Suppressor macrophage treated with lipopolysaccharide for 4 hours (primary cell): Measurements from ENCODE around the gene RASAL1.

Source experiments
- DNase-seq: peaks from one replicate; pipeline ENCODE4 v3.0.0-alpha.2; 2020

RASAL1 gene, protein sequence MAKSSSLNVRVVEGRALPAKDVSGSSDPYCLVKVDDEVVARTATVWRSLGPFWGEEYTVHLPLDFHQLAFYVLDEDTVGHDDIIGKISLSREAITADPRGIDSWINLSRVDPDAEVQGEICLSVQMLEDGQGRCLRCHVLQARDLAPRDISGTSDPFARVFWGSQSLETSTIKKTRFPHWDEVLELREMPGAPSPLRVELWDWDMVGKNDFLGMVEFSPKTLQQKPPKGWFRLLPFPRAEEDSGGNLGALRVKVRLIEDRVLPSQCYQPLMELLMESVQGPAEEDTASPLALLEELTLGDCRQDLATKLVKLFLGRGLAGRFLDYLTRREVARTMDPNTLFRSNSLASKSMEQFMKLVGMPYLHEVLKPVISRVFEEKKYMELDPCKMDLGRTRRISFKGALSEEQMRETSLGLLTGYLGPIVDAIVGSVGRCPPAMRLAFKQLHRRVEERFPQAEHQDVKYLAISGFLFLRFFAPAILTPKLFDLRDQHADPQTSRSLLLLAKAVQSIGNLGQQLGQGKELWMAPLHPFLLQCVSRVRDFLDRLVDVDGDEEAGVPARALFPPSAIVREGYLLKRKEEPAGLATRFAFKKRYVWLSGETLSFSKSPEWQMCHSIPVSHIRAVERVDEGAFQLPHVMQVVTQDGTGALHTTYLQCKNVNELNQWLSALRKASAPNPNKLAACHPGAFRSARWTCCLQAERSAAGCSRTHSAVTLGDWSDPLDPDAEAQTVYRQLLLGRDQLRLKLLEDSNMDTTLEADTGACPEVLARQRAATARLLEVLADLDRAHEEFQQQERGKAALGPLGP

DNA sequence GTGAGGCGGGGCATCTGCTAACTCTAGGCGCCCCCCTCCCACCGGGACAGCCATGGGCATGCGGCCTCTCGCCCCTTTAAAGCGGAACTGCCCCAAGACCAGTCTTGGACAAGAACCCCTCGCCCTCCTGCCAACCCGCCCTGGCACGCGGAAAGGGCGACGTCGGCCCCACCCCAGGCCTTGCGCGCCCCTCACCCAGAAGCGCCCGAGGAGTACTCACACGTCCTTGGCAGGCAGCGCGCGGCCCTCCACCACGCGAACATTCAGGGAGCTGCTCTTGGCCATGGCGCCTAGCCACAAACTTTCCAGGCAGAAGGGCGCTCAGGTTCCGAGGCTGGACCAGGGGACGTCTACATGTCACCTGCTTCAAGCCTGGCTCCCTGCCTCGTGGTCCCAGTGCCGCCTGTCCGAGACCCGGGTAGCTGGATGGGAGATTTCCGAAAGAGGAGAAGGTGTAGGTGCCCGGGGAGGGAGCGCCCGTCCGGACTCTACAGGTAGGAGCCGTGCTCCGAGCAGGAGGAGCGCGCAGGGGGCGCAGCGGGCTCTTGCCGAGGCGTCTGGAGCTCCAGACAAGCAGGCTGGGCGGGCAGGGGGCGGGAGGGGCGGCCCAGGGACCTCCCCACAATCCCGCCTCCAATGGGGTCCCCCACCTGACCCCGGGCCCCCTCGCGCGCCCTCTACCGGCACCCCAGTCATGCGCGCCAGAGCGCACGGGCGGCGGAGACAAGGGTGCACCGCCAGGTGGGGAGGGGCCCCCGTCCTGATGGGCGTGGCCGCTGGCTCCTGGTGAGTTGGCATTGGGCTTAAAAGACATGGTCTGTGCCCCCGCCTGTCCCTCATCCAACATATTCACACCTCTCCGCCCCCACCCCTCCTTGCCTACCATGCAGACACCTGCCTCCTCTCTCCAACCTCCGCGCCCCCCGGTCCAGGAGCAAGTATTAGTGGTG, at the start of gene RASAL1:
RASAL1 (minus strand) TSS at position 584 of the 950 bp plus-strand sequence; CDS start at position 285, 299 bp downstream.
- DNase-seq = peak; percentile 37

DNA sequence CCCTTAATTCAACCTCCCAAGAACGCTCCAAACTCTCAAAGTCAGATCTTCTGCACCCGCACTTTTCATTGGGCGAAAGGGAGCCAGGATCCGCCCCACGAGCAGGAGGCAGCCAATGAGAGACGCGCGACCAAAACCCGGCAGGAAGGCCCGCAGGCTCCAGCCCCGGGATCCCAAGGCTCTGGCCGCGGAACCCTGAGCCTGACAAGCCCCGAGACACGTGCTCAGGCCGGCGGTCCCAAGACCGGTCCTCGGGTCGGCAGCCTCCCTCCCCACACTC, 49.3 kb upstream of the RASAL1 start:
- peak; percentile 92 for DNase-seq

DNA sequence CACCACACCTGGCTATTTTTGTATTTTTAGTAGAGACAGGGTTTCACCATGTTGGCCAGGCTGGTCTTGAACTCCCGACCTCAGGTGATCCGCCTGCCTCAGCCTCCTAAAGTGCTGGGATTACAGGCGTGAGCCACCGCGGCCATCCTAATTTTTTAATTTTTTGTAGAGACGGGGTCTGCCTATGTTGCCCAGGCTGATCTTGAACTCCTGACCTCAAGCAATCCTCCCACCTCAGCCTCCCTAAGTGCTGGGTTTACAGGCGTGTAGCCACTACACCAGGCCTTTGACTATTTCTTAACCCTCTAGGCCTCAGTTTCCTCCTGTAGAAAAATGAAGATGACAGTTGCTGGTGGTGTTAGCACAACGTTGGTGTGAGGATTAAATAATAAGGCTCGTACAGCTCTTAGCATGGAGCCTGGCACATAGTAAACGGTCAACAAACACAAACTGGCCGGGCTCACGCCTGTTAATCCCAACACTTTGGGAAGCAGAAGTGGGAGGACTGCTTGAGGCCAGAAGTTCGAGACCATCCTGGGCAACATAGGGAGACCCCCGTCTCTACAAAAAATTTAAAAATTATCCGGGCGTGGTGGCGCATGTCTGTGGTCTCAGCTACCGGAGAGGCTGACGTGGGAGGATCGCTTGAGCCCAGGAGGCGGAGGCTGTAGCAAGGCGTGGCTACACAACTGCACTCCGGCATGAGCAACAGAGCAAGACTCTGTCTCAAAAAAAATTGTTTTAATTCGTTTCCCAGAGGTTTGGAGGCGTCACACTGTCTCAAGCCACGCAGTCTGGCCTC, 48.7 kb upstream of the RASAL1 start:
- DNase-seq = no peak

DNA sequence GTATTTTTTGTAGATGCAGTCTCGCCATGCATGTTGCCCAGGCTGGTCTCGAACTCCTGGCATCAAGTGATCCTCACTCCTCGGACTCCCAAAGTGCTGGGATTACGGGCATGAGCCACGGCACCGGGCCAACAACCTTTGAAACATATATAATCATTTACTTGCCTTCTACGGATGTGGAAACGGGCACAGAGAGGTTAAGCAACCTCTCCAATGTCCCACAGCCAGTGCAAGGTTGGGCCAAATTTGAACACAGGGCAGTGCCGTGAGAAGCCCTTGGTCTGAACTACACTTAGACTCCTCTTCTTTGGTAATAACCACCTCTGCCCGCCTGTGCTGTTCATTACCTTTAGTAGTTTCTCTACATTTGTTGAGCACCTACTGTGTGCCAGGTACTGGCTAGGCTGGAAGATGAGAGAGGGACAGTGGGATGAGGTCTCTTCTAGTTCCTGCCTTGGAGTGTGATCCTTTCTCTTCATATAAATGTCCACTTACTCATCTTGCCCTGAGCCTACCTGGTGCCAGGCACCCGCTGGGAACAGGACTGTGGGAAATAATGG, 47.5 kb upstream of the RASAL1 start:
- no peak for DNase-seq

DNA sequence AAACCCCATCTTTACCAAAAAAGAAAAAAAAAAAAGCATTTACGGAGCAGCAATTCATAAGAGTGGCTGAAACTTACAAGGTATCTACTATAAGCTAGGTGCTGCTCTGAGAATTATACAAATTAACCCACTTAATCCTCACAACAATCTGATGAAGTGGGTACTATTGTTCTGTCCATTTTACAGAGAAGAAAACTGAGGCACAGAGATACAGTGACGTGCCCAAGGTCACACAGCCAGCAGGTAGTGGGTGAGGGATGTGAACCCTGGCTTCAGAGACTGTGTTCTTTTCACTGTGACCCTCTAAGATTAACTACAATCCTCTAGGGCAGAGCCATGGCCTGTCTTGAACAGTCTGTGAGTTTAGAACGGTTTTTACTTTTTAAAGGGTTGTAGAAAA, 46.4 kb upstream of the RASAL1 start:
- no peak for DNase-seq

DNA sequence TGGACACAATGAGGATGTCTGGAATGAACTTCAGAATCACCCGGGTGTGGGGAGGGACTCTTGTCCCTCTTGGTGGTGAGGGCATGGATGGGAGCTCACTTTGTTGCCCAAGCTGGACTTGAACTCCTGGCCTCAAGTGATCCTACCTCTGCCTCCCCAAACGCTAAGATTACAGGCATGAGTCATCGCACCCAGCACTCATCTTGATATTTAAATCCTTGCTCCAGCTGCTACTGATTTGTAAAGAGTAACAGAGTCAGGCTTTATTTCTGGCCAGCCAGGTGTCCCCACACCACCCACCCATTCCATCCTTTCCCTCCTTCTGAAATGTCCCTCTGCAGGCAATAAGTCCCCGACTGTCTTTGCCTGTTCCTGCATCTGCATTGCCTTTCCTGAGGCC, 44.8 kb upstream of the RASAL1 start:
- DNase-seq = no peak

DNA sequence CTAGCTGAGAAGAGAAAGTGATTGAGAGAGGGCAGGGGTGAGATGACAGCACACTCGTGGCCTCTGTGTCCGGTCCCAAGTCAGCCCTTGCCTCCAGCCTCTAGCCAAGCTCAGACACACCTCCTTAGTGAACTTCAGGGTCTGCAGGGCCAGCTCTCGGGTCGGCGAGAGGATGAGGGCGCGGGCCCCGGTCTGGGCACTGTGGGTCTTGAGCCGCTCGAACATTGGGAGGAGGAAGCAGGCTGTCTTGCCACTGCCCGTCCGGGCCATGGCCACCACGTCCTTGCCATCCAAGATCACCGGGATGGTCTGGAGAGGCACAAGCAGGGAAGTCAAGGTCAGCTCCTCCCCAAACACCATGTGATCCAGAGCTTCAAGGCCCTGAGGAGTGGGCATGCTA, 43.5 kb upstream of the RASAL1 start:
- no peak for DNase-seq

DNA sequence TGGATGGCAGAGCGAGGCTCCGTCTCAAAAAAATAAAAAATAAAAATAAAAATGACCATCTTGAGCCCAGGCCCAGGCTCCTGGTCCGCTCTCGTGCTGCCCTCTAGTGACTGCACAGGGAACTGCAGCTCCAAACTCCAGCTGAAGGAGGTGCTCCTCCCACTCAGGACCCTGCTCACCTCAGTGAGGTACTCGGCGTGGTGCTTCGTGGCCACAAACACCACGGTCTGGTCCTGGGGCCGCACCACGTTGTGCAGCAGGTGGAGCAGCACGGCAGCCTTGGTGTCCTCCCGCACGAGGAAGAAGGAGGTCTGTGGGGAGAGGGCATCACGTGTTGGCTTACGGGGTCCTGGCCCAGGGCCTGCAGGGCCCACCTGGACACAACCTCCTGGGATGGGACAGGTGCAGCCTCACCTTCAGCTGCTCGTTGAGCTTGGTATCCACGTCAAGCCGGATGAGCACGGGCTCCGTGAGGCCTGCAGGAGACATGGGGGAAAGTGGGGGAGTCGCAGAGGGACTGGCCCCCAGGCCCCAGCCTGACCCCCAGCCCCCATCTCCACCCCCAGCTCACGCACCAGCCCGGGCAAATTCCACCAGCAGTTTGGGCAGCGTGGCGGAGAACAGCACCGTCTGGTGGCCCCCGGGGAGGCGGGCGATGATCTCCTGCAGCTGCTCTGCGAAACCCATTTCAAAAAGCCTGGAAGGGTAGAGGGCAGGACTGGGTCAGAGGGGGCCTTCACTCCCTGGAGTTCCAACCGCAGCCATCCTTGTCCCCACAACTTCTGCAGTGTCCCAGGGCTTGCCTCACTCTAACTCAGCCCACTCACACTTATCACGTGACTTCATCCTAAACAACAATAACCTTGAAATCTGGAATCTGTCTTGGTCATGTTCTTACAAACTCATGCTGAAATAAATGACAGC, 39.2 kb upstream of the RASAL1 start:
- DNase-seq = peak; percentile 75

DNA sequence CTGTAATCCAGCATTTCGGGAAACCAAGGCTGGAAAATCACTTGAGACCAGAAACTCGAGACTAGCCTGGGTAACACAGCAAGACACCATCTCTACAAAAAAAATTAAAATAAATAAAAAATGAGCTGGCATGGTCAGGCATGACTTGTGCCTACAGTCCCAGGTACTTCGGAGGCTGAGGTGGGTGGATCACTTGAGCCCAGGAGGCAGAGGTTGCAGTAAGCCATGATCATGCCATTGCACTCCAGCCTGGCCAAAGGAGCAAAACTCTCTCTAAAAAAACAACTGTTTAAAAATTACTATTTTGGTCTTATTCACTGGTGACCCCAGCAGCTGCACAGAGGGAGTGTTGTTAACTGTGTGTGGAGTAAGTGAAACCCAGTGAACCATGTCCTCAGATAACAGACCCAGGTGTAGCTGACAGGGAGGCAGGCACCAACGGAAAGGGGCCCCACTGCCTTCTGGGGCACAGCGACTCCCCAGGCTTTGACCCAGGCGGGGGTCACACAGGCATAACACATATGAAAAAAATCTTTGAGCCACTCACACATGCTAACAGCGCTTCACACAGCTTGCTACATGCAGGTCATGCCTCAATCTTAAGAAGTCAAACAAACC, 37.6 kb upstream of the RASAL1 start:
- no peak for DNase-seq

DNA sequence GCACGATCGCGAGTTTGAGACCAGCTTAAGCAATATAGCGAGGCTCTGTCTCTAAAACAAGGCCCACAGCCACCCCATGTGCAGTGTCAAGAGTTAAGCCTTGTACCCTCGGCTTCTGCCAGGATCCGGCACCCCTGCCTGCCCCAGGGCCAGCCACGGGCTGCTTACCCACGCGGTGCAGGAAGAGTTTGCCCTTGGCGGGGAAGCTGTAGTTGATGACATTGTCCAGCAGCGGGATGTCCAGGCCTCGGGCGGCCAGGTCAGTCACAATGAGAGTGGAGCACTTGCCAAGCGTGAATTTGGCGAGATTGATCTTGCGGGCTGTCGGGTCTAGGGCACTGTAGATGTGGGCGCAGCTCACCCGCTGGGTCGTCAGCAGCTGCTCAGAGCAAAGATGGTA, 36.6 kb upstream of the RASAL1 start:
- no peak for DNase-seq

DNA sequence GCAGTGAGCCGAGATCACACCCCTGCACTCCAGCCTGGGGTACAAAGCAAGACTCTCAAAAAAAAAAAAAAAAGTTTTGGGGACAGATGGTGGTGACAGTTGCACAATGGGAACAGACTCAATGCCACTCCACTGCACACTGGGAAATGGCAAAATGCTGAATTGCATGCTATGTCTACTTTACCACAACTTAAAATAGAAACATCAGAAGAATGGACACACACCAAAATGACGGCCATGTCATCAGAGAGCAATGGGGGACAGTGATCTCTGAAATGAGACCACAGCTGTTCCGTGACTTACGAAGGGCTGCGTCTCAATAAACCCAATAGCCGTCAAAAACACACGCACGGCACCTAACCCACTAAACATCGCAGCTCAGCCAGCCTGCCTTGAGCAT, 36.0 kb upstream of the RASAL1 start:
- DNase-seq = no peak

DNA sequence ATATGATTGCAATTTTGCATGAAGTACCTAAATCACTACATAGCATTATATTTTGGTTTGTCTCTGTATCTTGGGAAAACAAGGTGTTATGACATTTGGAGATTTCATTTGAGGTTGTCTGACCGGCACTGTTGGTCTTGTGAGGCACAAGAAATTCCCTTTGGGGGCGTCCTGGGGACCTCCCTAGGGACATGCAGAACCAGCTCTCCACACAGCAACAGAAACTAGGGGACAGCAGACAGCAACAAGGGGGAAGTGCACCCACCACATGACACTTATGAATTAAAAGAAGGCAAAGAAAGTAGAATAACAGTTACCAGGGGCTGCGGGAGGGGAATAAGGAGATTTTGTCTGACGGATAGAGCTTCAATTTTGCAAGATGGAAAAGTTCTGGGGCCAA, 35.4 kb upstream of the RASAL1 start:
- DNase-seq = no peak

DNA sequence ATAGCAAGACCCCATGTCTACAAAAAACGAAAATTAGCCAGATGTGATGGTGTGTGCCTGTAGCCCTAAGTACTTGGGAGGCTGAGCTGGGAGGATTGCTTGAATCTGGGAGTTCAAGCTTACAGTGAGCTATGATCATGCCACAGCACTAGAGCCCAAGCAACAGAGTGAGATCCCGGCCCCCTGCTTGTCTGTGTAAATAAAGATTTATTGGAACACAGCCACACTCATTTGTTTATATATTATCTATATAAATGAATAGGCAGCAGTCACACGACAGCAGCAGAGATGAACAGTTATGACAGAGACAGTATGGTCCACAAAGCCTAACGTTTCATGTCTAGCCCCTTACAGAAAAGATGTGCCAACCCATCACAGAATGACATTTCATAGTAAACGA, 34.9 kb upstream of the RASAL1 start:
- DNase-seq = no peak

DNA sequence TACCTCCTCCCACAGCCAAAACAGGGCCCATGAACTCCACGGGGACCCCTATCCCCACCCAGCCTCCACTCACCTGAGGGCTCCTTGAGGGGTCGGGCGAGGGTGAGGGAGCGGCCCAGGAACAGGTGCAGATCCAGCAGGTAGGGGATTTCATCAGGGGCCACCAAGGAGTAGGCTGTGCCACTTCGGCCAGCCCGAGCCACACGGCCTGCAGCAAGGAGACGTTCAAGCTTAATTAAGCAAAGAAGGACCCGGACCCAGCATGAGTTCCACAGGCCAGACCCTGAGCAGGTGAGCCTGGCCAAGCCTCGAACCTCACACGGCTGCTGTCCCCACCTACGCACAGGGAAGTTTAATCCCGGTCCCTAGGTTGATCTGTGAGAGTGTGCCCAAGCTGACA, 34.1 kb upstream of the RASAL1 start:
- DNase-seq = no peak

DNA sequence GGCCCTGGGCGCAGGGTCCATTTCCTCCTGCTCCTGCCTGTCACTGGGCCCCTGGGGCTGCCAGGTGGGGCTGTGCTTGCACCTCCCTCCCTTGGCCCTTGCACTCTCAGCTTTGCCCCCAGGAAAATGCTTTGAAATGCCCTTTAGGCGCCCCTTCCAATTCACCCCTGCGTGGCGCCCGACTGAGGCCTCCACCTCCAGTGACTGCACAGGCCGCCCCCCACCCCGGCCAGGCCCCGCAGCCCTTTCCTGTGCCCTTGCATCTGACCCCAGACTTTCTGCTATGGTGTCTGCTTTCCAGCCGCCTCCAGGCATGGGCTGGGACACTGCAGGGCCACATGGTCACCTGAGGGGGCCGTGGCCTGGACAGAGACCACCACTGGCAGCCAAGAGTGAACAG, 32.3 kb upstream of the RASAL1 start:
- no peak for DNase-seq

DNA sequence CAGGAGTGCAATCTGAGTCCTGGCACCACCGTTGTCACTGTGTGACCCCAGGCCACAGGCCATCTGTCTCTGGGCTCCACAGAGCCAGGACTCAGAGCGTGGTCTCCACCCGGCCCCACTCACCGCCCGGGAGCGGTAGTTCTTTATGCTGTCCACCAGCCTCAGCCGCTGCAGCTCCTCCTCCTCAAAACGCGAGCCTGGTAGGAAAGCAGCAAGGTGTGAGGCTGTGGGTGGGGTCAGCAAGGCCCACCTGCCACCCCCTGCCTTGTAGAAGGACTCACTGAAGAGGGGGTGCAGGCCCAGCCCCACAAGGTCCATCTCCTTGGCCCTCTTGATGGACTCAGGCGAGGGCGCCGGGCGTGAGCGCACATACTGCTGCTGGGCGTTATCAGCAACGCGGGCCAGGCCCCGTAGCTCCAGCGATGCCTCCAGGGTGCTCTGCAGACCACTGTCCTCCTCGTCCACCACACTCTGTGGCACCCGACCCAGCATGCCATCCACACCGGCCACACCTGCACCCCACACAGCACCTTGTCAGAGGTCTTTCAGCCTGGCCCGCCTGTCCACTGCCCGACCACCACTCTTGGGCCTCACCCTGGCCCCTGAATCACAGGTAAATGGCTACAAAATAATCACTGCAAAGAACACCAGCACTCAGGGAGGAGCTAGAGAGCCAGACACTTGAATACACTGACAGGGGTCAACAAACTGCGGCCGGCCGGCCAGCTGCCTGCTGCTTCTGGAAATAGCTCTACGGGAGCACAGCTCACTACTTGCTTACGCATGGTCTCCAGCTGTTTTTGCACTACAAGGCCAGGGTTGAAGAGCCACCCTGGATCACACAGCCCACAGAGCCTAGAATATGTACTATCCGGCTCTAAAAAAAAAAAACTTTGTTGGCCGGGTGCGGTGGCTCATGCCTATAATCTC, 30.2 kb upstream of the RASAL1 start:
- no peak for DNase-seq

DNA sequence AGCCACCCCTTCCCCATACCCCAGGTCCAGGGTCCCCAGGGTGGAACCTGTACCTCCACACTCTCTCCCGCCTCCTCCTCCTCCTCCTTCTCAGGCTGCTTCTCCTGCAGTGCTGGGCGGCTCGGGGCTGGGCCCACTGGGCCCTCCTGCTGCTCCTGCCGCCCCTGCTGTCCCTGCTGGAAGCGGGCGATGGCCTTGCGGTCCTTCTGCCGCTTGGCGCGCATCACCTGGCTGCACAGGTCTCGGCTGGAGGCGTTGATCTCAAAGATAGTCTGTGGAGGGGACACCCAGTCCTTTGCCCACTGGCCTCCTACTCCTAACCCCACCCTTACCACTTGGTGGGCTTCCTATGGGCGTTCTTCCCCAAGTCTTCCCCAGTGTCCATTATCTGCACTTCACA, 28.5 kb upstream of the RASAL1 start:
- DNase-seq = no peak

DNA sequence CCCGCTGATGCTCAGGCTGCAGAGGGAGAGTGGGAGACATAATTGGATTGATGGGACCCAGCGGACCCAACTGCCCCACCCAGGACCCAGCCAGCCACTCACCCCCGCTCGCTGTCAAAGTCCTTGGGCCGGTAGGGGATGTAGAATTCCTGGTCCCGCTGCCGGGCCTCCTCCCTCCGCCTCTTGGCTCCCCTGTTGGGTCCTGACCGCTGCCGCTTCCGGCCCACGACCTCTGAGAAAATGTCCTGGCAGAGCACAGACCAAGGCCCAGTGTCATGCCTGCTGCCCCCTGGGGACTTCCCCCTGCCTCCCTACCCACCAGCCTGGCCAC, 27.4 kb upstream of the RASAL1 start:
- DNase-seq = no peak
